ENCODE results near the gene DNM2. TPM values are rescaled to one million over a fixed set of nuclear protein-coding genes. Genes with fewer than 3 reads are reported as not detected.

The DNM2 gene
- total and polyA plus RNA-seq, 2 of the 13 experiments (the other 11 are each of a cell fraction or from before 2014, with no cell fraction given), result 41.7 to 59.8 TPM

DNA sequence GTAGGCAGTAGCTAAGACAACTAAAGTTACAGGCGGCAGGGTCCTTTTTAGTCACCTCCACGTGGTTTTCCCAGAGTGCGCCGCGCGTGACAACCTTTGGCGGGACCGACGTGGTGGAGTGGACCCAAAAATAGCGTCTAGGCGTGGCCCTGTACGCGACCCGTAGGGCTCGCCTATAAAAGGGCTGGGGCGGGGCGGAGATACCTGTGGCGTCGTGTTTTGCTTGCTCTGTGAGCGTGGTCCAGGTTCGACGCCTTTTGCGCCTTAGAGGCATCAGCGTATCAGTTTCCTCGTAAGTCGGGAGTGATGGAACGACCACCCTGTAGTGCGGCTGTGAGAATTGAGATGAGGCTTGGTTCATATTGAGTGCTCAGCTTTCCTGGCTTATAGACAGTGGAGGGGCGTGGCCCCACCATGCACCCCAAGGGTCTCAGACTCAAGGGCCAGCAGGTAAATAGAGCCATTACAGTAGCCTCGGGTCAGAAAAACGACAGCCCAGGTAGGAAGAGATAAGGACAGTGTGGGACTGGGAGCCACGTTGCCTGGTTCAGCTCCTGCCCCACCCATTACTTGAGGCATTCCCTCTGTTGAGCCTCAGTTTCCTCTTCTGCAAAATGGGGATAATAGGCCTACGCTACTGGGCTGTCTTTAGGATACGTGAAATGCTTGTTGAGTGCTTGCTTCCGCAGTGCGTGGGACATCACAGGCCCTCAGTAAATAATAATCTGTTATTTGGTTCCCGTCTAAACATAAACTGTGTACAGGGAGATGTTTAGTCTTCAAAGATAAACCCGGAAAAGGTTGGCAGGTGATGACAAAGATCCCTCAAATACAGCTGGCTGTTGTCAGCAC, 118.8 kb downstream of the DNM2 start (continued):
- no peak for TF ChIP-seq MIXL1 (CRISPR knock-in tag; IDR thresholded peaks at IDR 0.05)
- TF ChIP-seq DNMT3B (CRISPR knock-in tag; conservative IDR thresholded peaks at IDR 0.05), result no peak
- no peak; the same call in 1 of the 2 replicates for TF ChIP-seq SUZ12 (IDR thresholded peaks at IDR 0.05; ENCODE audit: low read depth, low read length)
- no peak for TF ChIP-seq ZNF713 (CRISPR knock-in tag; IDR thresholded peaks at IDR 0.05)
- TF ChIP-seq JUNB (CRISPR knock-in tag; IDR thresholded peaks at IDR 0.05; ENCODE audit: borderline replicate concordance), result peak; percentile 61; the same call in 1 of the 2 replicates
- TF ChIP-seq ZSCAN31 (CRISPR knock-in tag; IDR thresholded peaks at IDR 0.05; ENCODE audit: low read depth), result no peak; the same call in 1 of the 2 replicates
- no peak for TF ChIP-seq ZNF589 (CRISPR knock-in tag; conservative IDR thresholded peaks at IDR 0.05)
- no peak; the same call in 1 of the 2 replicates for TF ChIP-seq NFIC (IDR thresholded peaks at IDR 0.05; ENCODE audit: low read length)
- TF ChIP-seq NFKB2 (CRISPR knock-in tag; IDR thresholded peaks at IDR 0.05; ENCODE audit: borderline replicate concordance), result peak; percentile 65; the same call in 1 of the 2 replicates
- TF ChIP-seq, protein P1, sequence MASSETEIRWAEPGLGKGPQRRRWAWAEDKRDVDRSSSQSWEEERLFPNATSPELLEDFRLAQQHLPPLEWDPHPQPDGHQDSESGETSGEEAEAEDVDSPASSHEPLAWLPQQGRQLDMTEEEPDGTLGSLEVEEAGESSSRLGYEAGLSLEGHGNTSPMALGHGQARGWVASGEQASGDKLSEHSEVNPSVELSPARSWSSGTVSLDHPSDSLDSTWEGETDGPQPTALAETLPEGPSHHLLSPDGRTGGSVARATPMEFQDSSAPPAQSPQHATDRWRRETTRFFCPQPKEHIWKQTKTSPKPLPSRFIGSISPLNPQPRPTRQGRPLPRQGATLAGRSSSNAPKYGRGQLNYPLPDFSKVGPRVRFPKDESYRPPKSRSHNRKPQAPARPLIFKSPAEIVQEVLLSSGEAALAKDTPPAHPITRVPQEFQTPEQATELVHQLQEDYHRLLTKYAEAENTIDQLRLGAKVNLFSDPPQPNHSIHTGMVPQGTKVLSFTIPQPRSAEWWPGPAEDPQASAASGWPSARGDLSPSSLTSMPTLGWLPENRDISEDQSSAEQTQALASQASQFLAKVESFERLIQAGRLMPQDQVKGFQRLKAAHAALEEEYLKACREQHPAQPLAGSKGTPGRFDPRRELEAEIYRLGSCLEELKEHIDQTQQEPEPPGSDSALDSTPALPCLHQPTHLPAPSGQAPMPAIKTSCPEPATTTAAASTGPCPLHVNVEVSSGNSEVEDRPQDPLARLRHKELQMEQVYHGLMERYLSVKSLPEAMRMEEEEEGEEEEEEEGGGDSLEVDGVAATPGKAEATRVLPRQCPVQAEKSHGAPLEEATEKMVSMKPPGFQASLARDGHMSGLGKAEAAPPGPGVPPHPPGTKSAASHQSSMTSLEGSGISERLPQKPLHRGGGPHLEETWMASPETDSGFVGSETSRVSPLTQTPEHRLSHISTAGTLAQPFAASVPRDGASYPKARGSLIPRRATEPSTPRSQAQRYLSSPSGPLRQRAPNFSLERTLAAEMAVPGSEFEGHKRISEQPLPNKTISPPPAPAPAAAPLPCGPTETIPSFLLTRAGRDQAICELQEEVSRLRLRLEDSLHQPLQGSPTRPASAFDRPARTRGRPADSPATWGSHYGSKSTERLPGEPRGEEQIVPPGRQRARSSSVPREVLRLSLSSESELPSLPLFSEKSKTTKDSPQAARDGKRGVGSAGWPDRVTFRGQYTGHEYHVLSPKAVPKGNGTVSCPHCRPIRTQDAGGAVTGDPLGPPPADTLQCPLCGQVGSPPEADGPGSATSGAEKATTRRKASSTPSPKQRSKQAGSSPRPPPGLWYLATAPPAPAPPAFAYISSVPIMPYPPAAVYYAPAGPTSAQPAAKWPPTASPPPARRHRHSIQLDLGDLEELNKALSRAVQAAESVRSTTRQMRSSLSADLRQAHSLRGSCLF (CRISPR knock-in tag; IDR thresholded peaks at IDR 0.05; ENCODE audit: borderline replicate concordance), result no peak
- TF ChIP-seq JUND (CRISPR knock-in tag; IDR thresholded peaks at IDR 0.05), result no peak
- peak; percentile 59; the same call in 1 of the 2 replicates for TF ChIP-seq ZNF343 (CRISPR knock-in tag; IDR thresholded peaks at IDR 0.05)
- no peak for TF ChIP-seq FOXP1 (IDR thresholded peaks at IDR 0.05)
- no peak for TF ChIP-seq FOXP1 (CRISPR knock-in tag; IDR thresholded peaks at IDR 0.05)
- peak; percentile 90 for TF ChIP-seq ZNF501 (CRISPR knock-in tag; IDR thresholded peaks at IDR 0.05)
- no peak; the same call in 1 of the 2 replicates for TF ChIP-seq NFYC (CRISPR knock-in tag; IDR thresholded peaks at IDR 0.05)
- no peak for TF ChIP-seq ZC3H4 (CRISPR knock-in tag; IDR thresholded peaks at IDR 0.05; ENCODE audit: borderline replicate concordance)
- TF ChIP-seq, protein P2, sequence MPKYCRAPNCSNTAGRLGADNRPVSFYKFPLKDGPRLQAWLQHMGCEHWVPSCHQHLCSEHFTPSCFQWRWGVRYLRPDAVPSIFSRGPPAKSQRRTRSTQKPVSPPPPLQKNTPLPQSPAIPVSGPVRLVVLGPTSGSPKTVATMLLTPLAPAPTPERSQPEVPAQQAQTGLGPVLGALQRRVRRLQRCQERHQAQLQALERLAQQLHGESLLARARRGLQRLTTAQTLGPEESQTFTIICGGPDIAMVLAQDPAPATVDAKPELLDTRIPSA (CRISPR knock-in tag; IDR thresholded peaks at IDR 0.05; ENCODE audit: borderline replicate concordance), result no peak
- peak; percentile 77 for TF ChIP-seq ZMYM2 (CRISPR knock-in tag; IDR thresholded peaks at IDR 0.05)
- TF ChIP-seq ZNF674 (CRISPR knock-in tag; IDR thresholded peaks at IDR 0.05; ENCODE audit: low read depth), result no peak
- TF ChIP-seq, protein P3, sequence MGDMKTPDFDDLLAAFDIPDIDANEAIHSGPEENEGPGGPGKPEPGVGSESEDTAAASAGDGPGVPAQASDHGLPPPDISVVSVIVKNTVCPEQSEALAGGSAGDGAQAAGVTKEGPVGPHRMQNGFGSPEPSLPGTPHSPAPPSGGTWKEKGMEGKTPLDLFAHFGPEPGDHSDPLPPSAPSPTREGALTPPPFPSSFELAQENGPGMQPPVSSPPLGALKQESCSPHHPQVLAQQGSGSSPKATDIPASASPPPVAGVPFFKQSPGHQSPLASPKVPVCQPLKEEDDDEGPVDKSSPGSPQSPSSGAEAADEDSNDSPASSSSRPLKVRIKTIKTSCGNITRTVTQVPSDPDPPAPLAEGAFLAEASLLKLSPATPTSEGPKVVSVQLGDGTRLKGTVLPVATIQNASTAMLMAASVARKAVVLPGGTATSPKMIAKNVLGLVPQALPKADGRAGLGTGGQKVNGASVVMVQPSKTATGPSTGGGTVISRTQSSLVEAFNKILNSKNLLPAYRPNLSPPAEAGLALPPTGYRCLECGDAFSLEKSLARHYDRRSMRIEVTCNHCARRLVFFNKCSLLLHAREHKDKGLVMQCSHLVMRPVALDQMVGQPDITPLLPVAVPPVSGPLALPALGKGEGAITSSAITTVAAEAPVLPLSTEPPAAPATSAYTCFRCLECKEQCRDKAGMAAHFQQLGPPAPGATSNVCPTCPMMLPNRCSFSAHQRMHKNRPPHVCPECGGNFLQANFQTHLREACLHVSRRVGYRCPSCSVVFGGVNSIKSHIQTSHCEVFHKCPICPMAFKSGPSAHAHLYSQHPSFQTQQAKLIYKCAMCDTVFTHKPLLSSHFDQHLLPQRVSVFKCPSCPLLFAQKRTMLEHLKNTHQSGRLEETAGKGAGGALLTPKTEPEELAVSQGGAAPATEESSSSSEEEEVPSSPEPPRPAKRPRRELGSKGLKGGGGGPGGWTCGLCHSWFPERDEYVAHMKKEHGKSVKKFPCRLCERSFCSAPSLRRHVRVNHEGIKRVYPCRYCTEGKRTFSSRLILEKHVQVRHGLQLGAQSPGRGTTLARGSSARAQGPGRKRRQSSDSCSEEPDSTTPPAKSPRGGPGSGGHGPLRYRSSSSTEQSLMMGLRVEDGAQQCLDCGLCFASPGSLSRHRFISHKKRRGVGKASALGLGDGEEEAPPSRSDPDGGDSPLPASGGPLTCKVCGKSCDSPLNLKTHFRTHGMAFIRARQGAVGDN (CRISPR knock-in tag; IDR thresholded peaks at IDR 0.05), result peak; percentile 100
- no peak for TF ChIP-seq BRCA1 (CRISPR knock-in tag; IDR thresholded peaks at IDR 0.05)

Data from HepG2 (cell line).